ENCODE results near the gene SLC4A5.

DNA sequence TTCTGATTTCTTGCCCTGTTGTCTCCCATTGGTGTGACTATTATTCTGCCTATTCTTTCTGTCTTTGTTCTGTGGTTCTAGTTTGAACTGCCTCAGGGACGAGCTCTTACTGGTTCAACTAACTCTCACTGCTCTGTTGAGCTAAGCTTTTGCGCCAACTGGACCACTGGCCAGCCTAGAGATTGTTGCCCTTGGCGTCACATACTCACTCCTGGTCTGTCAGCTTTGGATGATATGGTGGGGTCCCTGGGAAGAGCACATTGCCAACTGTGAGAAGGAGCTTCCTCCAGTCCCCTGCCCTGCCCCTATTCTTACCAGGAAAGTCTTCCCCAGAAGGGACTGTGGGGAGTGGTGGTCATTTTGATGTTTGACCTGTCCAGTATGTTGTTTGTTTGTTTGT, 138.8 kb downstream of the SLC4A5 start:
- TF ChIP-seq, protein P1, sequence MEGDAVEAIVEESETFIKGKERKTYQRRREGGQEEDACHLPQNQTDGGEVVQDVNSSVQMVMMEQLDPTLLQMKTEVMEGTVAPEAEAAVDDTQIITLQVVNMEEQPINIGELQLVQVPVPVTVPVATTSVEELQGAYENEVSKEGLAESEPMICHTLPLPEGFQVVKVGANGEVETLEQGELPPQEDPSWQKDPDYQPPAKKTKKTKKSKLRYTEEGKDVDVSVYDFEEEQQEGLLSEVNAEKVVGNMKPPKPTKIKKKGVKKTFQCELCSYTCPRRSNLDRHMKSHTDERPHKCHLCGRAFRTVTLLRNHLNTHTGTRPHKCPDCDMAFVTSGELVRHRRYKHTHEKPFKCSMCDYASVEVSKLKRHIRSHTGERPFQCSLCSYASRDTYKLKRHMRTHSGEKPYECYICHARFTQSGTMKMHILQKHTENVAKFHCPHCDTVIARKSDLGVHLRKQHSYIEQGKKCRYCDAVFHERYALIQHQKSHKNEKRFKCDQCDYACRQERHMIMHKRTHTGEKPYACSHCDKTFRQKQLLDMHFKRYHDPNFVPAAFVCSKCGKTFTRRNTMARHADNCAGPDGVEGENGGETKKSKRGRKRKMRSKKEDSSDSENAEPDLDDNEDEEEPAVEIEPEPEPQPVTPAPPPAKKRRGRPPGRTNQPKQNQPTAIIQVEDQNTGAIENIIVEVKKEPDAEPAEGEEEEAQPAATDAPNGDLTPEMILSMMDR (IDR thresholded peaks at IDR 0.05): no peak
- no peak for TF ChIP-seq POLR2A (IDR thresholded peaks at IDR 0.05)

Data from esophagus squamous epithelium (tissue), 4 donors.